RWPE2 (cell line): ENCODE measurements around the gene RPS15.

ENCODE experiments used
- ATAC-seq: fragments of 200-7000 bp; cut with Tn5 transposase; 3 replicates; pipeline ENCODE4 v1.9.1; 2021; ENCODE audit warnings: low read depth
- DNase-seq: peaks from one replicate; pipeline ENCODE4 v3.0.0-alpha.2; 2020; ENCODE audit warnings: low spot score
- H3K27ac ChIP-seq: fragments of 450-650 bp; 2 replicates; pipeline ENCODE4 v1.5.1; 2017; ENCODE audit warnings: mild to moderate bottlenecking; ENCODE audit not compliant: poor library complexity, severe bottlenecking
- H3K27me3 ChIP-seq: fragments of 250-450 bp; sonication (Bioruptor Pico); 2 replicates; pipeline ENCODE4 v1.5.1; 2021; ENCODE audit warnings: mild to moderate bottlenecking, moderate library complexity; ENCODE audit not compliant: insufficient read depth, poor library complexity, severe bottlenecking
- H3K36me3 ChIP-seq: fragments of 250-450 bp; sonication (Bioruptor Pico); 2 replicates; pipeline ENCODE4 v1.5.1; 2020; ENCODE audit warnings: low read depth, mild to moderate bottlenecking, moderate library complexity
- H3K4me1 ChIP-seq: fragments of 250-450 bp; sonication (Bioruptor Pico); 2 replicates; pipeline ENCODE4 v1.5.1; 2021; ENCODE audit warnings: mild to moderate bottlenecking, moderate library complexity; ENCODE audit not compliant: insufficient read depth, poor library complexity, severe bottlenecking
- H3K4me3 ChIP-seq: fragments of 250-450 bp; sonication (Bioruptor Pico); 2 replicates; pipeline ENCODE4 v1.5.1; 2021; ENCODE audit warnings: mild to moderate bottlenecking, moderate library complexity; ENCODE audit not compliant: severe bottlenecking
- H3K9me3 ChIP-seq: fragments of 250-450 bp; sonication (Bioruptor Pico); 2 replicates; pipeline ENCODE4 v1.5.1; 2021; ENCODE audit warnings: mild to moderate bottlenecking, moderate library complexity; ENCODE audit not compliant: severe bottlenecking
- TF ChIP-seq, protein P1 (sequence below): fragments of 450-650 bp; IDR thresholded peaks from one replicate; pipeline ENCODE4 v1.5.1; 2017; ENCODE audit warnings: mild to moderate bottlenecking, moderate library complexity; ENCODE audit not compliant: poor library complexity, severe bottlenecking

The RPS15 gene

GRCh38 chr19:1409204-1410005 lies 28.8 kb upstream of the RPS15 start:
- Histone ChIP-seq H3K9me3 (no peaks in the 10 kb centered on the region), H3K36me3 (peaks cover 44% of the 10 kb centered on the region), H3K4me1 (peaks cover 13% of the 10 kb centered on the region), H3K27ac (peak overlapping the region; percentile 91), H3K4me3 (peak overlapping the region; percentile 83), H3K27me3 (no peaks in the 10 kb centered on the region)
- ATAC-seq, result no peak
- no peak for DNase-seq
- TF ChIP-seq, protein P1, sequence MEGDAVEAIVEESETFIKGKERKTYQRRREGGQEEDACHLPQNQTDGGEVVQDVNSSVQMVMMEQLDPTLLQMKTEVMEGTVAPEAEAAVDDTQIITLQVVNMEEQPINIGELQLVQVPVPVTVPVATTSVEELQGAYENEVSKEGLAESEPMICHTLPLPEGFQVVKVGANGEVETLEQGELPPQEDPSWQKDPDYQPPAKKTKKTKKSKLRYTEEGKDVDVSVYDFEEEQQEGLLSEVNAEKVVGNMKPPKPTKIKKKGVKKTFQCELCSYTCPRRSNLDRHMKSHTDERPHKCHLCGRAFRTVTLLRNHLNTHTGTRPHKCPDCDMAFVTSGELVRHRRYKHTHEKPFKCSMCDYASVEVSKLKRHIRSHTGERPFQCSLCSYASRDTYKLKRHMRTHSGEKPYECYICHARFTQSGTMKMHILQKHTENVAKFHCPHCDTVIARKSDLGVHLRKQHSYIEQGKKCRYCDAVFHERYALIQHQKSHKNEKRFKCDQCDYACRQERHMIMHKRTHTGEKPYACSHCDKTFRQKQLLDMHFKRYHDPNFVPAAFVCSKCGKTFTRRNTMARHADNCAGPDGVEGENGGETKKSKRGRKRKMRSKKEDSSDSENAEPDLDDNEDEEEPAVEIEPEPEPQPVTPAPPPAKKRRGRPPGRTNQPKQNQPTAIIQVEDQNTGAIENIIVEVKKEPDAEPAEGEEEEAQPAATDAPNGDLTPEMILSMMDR, result no peak

DNA sequence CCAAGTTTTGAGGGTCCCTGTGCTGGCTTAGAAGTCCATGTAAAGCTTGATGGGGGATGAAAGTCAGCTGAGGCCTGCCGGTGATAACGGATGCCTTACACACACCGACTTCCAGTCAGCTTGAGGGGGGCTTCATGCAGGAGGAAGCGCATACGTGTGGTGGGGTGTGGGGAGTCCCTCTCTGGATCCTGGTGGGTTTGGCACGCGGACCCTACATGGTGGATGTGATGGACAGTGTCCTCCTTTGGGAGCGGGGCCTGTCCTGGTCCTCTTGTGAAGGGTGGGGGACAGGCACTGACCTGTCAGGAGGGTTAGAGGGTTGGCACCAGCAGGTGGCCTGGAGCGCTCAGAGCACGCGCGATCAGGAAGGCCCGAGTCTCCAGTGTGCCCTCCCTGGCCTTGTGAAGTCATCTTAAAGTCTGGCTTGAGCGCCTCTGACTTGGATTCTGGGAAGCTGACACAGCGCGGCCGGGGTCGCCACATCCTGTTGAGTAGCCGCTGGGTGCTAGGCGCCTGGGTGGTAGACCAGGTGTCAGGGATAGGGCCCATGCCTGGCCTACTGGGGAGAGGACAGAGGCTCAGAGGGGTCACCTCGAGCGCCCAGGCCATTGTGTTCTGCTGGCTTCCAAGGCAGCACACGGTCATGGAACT lies 27.9 kb upstream of the RPS15 start:
- Histone ChIP-seq H3K27me3 (no peaks in the 10 kb centered on the region), H3K9me3 (no peaks in the 10 kb centered on the region), H3K27ac (peak overlapping the region; percentile 91), H3K36me3 (peaks cover 45% of the 10 kb centered on the region), H3K4me3 (no peak overlapping the region), H3K4me1 (peaks cover 20% of the 10 kb centered on the region)
- no peak for DNase-seq
- ATAC-seq, result no peak
- TF ChIP-seq, protein P1, result no peak

- Histone ChIP-seq H3K27me3 (no peaks in the 10 kb centered on the region), H3K4me1 (peaks cover 24% of the 10 kb centered on the region), H3K4me3 (no peak overlapping the region), H3K27ac (peak overlapping the region; percentile 91), H3K36me3 (peaks cover 45% of the 10 kb centered on the region), H3K9me3 (no peaks in the 10 kb centered on the region)
- TF ChIP-seq, protein P1, result no peak
- ATAC-seq (no peak), DNase-seq (no peak)
Measured at GRCh38 chr19:1410789-1411188, 27.4 kb upstream of the RPS15 start.

- peaks cover 47% of the 10 kb centered on the region for H3K36me3 ChIP-seq
- no peak for ATAC-seq
- no peaks in the 10 kb centered on the region for H3K27me3 ChIP-seq
- H3K4me1 ChIP-seq, result peaks cover 32% of the 10 kb centered on the region
- DNase-seq, result no peak
- TF ChIP-seq, protein P1, result no peak
- H3K9me3 ChIP-seq, result no peaks in the 10 kb centered on the region
- H3K4me3 ChIP-seq, result no peak overlapping the region
- peak overlapping the region; percentile 91 for H3K27ac ChIP-seq
Measured at GRCh38 chr19:1411255-1412191, 26.7 kb upstream of the RPS15 start.
